HuH-7.5 (cell line): Measurements from ENCODE around the gene EML3.

Source experiments
- DNase-seq: peaks from one replicate; pipeline ENCODE4 v3.0.0; 2011; ENCODE audit warnings: low spot score

Gene EML3

GRCh38 chr11:62553080-62553838 lies 59.3 kb downstream of the EML3 start:
- no peak for DNase-seq

GRCh38 chr11:62552485-62553079 lies 60.0 kb downstream of the EML3 start:
- no peak for DNase-seq
